HUES48 (cell line): ENCODE results near the gene ISCU.

Experiments
- H3K27ac ChIP-seq: one replicate; pipeline ENCODE4 v1.7.0; 2013; ENCODE audit warnings: low read depth, low read length, inconsistent platforms
- H3K27me3 ChIP-seq: 2 replicates; pipeline ENCODE4 v1.6.1; 2013; ENCODE audit warnings: mild to moderate bottlenecking, low read length; ENCODE audit not compliant: control insufficient read depth, insufficient read depth
- H3K36me3 ChIP-seq: 2 replicates; pipeline ENCODE4 v1.6.1; 2013; ENCODE audit warnings: low read length; ENCODE audit not compliant: control insufficient read depth, insufficient read depth
- H3K4me1 ChIP-seq: 2 replicates; pipeline ENCODE4 v1.6.1; 2013; ENCODE audit warnings: mild to moderate bottlenecking, low read length; ENCODE audit not compliant: control insufficient read depth, insufficient read depth
- H3K4me3 ChIP-seq: 2 replicates; pipeline ENCODE4 v1.5.1; 2013; ENCODE audit warnings: mild to moderate bottlenecking, low read depth, low read length
- H3K9ac ChIP-seq: 2 replicates; pipeline ENCODE4 v1.6.1; 2013; ENCODE audit warnings: mild to moderate bottlenecking, low read depth, low read length, moderate library complexity
- H3K9me3 ChIP-seq: 2 replicates; pipeline ENCODE4 v1.6.1; 2013; ENCODE audit warnings: low read length; ENCODE audit not compliant: control insufficient read depth, insufficient read depth

The ISCU gene

GRCh38 chr12:108523365-108523764 lies 39.0 kb upstream of the ISCU start:
- Histone ChIP-seq H3K9ac (no peak overlapping the region), H3K36me3 (peaks cover 99% of the 10 kb centered on the region), H3K27me3 (no peaks in the 10 kb centered on the region), H3K4me3 (no peak overlapping the region), H3K27ac (no peak overlapping the region), H3K4me1 (no peaks in the 10 kb centered on the region), H3K9me3 (no peaks in the 10 kb centered on the region)

- Histone ChIP-seq H3K9ac (no peak overlapping the region), H3K9me3 (no peaks in the 10 kb centered on the region), H3K4me1 (no peaks in the 10 kb centered on the region), H3K27ac (no peak overlapping the region), H3K36me3 (peaks cover 97% of the 10 kb centered on the region), H3K27me3 (no peaks in the 10 kb centered on the region), H3K4me3 (no peak overlapping the region)
Observed at GRCh38 chr12:108525681-108526080, 36.7 kb upstream of the ISCU start.

GRCh38 chr12:108526482-108527165 lies 35.8 kb upstream of the ISCU start:
- Histone ChIP-seq H3K9ac (no peak overlapping the region), H3K27ac (no peak overlapping the region), H3K4me1 (no peaks in the 10 kb centered on the region), H3K9me3 (no peaks in the 10 kb centered on the region), H3K4me3 (no peak overlapping the region), H3K27me3 (no peaks in the 10 kb centered on the region), H3K36me3 (peaks cover 97% of the 10 kb centered on the region)

GRCh38 chr12:108527166-108527496 lies 35.3 kb upstream of the ISCU start:
- Histone ChIP-seq H3K9ac (no peak overlapping the region), H3K4me3 (no peak overlapping the region), H3K9me3 (no peaks in the 10 kb centered on the region), H3K36me3 (peaks cover 97% of the 10 kb centered on the region), H3K4me1 (no peaks in the 10 kb centered on the region), H3K27me3 (no peaks in the 10 kb centered on the region), H3K27ac (no peak overlapping the region)

GRCh38 chr12:108530161-108530560 lies 32.2 kb upstream of the ISCU start:
- no peaks in the 10 kb centered on the region for H3K9me3 ChIP-seq
- H3K4me1 ChIP-seq, result no peaks in the 10 kb centered on the region
- H3K4me3 ChIP-seq, result no peak overlapping the region
- H3K9ac ChIP-seq, result no peak overlapping the region
- H3K27ac ChIP-seq, result no peak overlapping the region
- no peaks in the 10 kb centered on the region for H3K27me3 ChIP-seq
- peaks cover 96% of the 10 kb centered on the region for H3K36me3 ChIP-seq

GRCh38 chr12:108531929-108532848 lies 30.2 kb upstream of the ISCU start:
- Histone ChIP-seq H3K9me3 (no peaks in the 10 kb centered on the region), H3K9ac (no peak overlapping the region), H3K27me3 (no peaks in the 10 kb centered on the region), H3K36me3 (peaks cover 96% of the 10 kb centered on the region), H3K4me3 (no peak overlapping the region), H3K4me1 (no peaks in the 10 kb centered on the region), H3K27ac (no peak overlapping the region)

GRCh38 chr12:108538146-108538545 lies 24.2 kb upstream of the ISCU start:
- Histone ChIP-seq H3K9me3 (no peaks in the 10 kb centered on the region), H3K9ac (no peak overlapping the region), H3K36me3 (peaks cover 84% of the 10 kb centered on the region)

GRCh38 chr12:108538616-108539195 lies 23.7 kb upstream of the ISCU start:
- no peak overlapping the region for H3K27ac ChIP-seq
- peaks cover 84% of the 10 kb centered on the region for H3K36me3 ChIP-seq
- H3K27me3 ChIP-seq, result no peaks in the 10 kb centered on the region
- no peak overlapping the region for H3K9ac ChIP-seq
- no peaks in the 10 kb centered on the region for H3K9me3 ChIP-seq
- no peak overlapping the region for H3K4me3 ChIP-seq
- no peaks in the 10 kb centered on the region for H3K4me1 ChIP-seq

More at GRCh38 chr12:108538146-108538545, 24.2 kb upstream of the ISCU start:
- H3K27me3 ChIP-seq, result no peaks in the 10 kb centered on the region
- H3K4me1 ChIP-seq, result no peaks in the 10 kb centered on the region
- H3K27ac ChIP-seq, result no peak overlapping the region
- H3K4me3 ChIP-seq, result no peak overlapping the region

- Histone ChIP-seq H3K9me3 (no peaks in the 10 kb centered on the region), H3K9ac (no peak overlapping the region), H3K27me3 (no peaks in the 10 kb centered on the region), H3K4me3 (no peak overlapping the region), H3K36me3 (peaks cover 85% of the 10 kb centered on the region), H3K4me1 (no peaks in the 10 kb centered on the region), H3K27ac (no peak overlapping the region)
Observed at GRCh38 chr12:108542320-108542719, 20.1 kb upstream of the ISCU start.

GRCh38 chr12:108543652-108544051 lies 18.7 kb upstream of the ISCU start:
- Histone ChIP-seq H3K36me3 (peaks cover 85% of the 10 kb centered on the region), H3K4me1 (no peaks in the 10 kb centered on the region), H3K4me3 (no peak overlapping the region), H3K9me3 (no peaks in the 10 kb centered on the region), H3K9ac (no peak overlapping the region), H3K27me3 (no peaks in the 10 kb centered on the region), H3K27ac (no peak overlapping the region)

GRCh38 chr12:108547686-108548085 lies 14.7 kb upstream of the ISCU start:
- Histone ChIP-seq H3K27me3 (no peaks in the 10 kb centered on the region), H3K9me3 (no peaks in the 10 kb centered on the region), H3K36me3 (peaks cover 68% of the 10 kb centered on the region), H3K4me1 (no peaks in the 10 kb centered on the region), H3K9ac (no peak overlapping the region), H3K4me3 (no peak overlapping the region), H3K27ac (no peak overlapping the region)
